Type B pancreatic cell (in vitro differentiated cells): ENCODE data around the gene NUDCD3. TPM values are rescaled to one million over a fixed set of nuclear protein-coding genes. Genes with fewer than 3 reads are reported as not detected.
A peak's percentile ranks its signal among the peaks of the same experiment; 100 is the strongest.

Experiments used
- DNase-seq: peaks from one replicate; pipeline ENCODE4 v3.0.0; 2021; ENCODE audit warnings: mixed read lengths; ENCODE audit not compliant: unreplicated experiment; ENCODE audit errors: extremely low spot score
- H3K27ac Mint-ChIP-seq: 2 replicates; pipeline ENCODE4 v1.8.0; 2021; ENCODE audit warnings: mild to moderate bottlenecking, mixed read lengths
- H3K27me3 Mint-ChIP-seq: 2 replicates; pipeline ENCODE4 v1.8.0; 2021; ENCODE audit warnings: mixed read lengths
- H3K36me3 Mint-ChIP-seq: 2 replicates; pipeline ENCODE4 v1.8.0; 2021; ENCODE audit warnings: mixed read lengths
- H3K4me1 Mint-ChIP-seq: one replicate; pipeline ENCODE4 v1.8.0; 2021; ENCODE audit warnings: mixed read lengths; ENCODE audit not compliant: unreplicated experiment
- H3K4me3 Mint-ChIP-seq: 2 replicates; pipeline ENCODE4 v1.8.0; 2021; ENCODE audit warnings: mild to moderate bottlenecking, mixed read lengths
- H3K9me3 Mint-ChIP-seq: 2 replicates; pipeline ENCODE4 v1.8.0; 2021; ENCODE audit warnings: mixed read lengths
- CTCF ChIP-seq: fragments of 200-600 bp; sonication (generic); conservative IDR thresholded peaks from 2 replicates; pipeline ENCODE4 v1.5.0; 2021; ENCODE audit warnings: antibody characterized with exemption, mild to moderate bottlenecking
- total RNA-seq: library from RNA; stranded (reverse); gene quantifications from 2 replicates; pipeline ENCODE4 v1.2.1, GENCODE V29; 2021; ENCODE audit warnings: low replicate concordance

Gene NUDCD3
- total RNA-seq, 1 donor from 2014 or later = 88.5 TPM

- no peak overlapping the region for H3K4me3 Mint-ChIP-seq
- no peak for DNase-seq
- peaks cover 31% of the 10 kb centered on the region for H3K36me3 Mint-ChIP-seq
These were observed 20.9 kb downstream of the NUDCD3 start for GRCh38 chr7:44469461-44470134.

GRCh38 chr7:44467217-44467548 lies 23.3 kb downstream of the NUDCD3 start:
- no peak for DNase-seq
- H3K9me3 Mint-ChIP-seq = no peaks in the 10 kb centered on the region
- no peak overlapping the region for H3K4me3 Mint-ChIP-seq
- TF ChIP-seq CTCF = no peak
- no peak overlapping the region for H3K27ac Mint-ChIP-seq
- H3K36me3 Mint-ChIP-seq = peaks cover 28% of the 10 kb centered on the region
- no peaks in the 10 kb centered on the region for H3K27me3 Mint-ChIP-seq
- peaks cover 23% of the 10 kb centered on the region for H3K4me1 Mint-ChIP-seq

More at GRCh38 chr7:44469461-44470134, 20.9 kb downstream of the NUDCD3 start:
- no peaks in the 10 kb centered on the region for H3K9me3 Mint-ChIP-seq
- H3K4me1 Mint-ChIP-seq = peaks cover 34% of the 10 kb centered on the region
- peak overlapping the region; percentile 37 for H3K27ac Mint-ChIP-seq
- no peaks in the 10 kb centered on the region for H3K27me3 Mint-ChIP-seq
- TF ChIP-seq CTCF = no peak

DNA sequence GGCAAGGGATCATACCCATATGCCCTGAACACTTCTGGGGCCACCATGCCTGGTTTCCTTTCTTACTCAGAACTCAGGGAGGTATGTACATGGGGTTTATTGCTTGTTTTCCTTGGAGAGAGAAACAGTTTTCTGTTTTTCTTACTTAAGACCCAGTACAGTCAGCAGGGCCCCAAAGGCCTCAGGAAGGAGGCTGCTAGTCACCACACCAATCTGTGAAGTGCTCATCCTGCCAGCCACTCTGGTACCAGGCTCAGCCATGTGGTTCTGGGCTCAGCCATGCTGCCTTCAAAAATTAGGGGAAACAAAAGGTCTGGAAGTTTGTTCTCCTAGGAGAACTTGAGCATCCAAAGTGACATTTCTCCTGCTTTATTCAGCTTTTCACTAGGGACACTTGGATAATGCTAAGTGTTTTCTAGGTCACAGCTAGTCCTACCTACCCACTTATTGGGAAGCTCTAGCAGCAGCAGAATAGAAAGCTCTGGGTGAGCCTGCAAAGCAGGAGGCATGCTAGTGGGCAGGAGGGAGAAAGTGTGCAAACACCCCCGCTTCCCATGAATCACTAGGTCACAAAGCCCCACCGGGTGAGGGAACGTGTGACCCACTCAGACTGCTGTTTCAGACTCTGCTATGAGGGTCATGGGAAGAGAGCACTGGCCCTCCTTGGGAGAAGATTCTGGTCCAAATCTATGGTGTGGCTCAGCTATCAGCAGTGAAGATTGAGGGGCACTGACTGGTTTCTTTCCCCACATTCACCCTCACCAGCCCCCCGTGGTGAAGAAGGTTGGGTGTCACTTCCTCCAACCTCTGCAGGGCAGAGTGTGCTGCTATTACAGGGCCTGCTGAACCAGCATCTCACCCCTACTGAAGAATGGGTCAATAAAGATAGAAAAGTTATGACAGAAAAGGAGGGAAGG lies 23.9 kb downstream of the NUDCD3 start:
- H3K27me3 Mint-ChIP-seq = no peaks in the 10 kb centered on the region
- no peak for TF ChIP-seq CTCF
- no peak overlapping the region for H3K4me3 Mint-ChIP-seq
- no peaks in the 10 kb centered on the region for H3K9me3 Mint-ChIP-seq
- H3K27ac Mint-ChIP-seq = no peak overlapping the region
- peaks cover 24% of the 10 kb centered on the region for H3K36me3 Mint-ChIP-seq
- H3K4me1 Mint-ChIP-seq = peaks cover 23% of the 10 kb centered on the region
- DNase-seq = no peak

DNA sequence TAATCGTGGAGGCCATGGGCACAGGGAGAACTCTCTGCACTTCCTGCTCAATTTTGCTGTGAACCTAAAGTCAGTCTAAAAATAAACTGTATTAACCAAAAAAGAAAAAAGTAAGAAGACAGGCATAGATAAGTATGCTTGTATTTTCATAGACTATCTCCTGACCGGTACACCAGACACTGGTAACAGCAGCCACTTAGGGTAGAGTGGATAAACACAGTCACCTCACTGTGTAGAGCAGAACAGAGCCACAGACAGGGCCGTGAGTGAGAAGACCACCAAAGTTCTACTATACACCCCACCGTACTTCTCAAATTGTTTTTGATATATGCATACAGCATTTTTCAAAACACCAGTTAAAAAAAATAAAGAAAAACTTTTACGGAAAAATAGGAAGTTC lies 25.0 kb downstream of the NUDCD3 start:
- peaks cover 23% of the 10 kb centered on the region for H3K4me1 Mint-ChIP-seq
- H3K27ac Mint-ChIP-seq = no peak overlapping the region
- TF ChIP-seq CTCF = no peak
- H3K4me3 Mint-ChIP-seq = no peak overlapping the region
- DNase-seq = no peak
- H3K36me3 Mint-ChIP-seq = peaks cover 21% of the 10 kb centered on the region
- no peaks in the 10 kb centered on the region for H3K9me3 Mint-ChIP-seq
- no peaks in the 10 kb centered on the region for H3K27me3 Mint-ChIP-seq

DNA sequence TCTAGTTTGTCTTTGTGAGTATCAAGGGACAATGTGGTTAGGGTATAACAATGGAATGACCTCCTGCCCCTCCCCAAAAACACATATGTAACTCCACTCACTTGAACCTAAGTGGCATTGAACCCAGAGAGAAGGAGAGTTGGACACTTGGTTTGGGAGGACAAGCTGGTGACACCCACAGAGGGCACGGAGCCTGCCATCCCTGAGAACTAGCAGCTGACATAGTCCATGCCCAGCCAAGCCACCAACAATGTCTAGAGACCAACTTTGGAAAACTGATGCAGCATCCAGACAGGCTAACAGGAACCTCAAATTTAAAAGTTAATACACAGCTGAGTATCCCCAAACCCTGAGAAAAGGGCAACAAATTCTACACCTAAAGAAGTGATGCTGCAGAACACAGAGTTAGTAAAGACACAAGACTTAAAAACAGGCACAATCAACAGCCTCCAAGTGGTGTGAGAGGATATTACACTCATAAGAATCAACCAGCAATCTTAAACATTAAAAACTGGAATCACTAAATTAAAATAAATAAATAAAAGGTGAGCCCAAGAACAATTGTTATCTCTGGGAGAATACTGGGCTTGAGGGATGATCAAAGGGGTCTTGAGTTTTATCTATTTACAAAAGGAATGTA lies 27.2 kb downstream of the NUDCD3 start:
- H3K27me3 Mint-ChIP-seq = no peaks in the 10 kb centered on the region
- TF ChIP-seq CTCF = peak; percentile 63
- no peaks in the 10 kb centered on the region for H3K9me3 Mint-ChIP-seq
- H3K4me1 Mint-ChIP-seq = peaks cover 8% of the 10 kb centered on the region
- H3K4me3 Mint-ChIP-seq = no peak overlapping the region
- peaks cover 18% of the 10 kb centered on the region for H3K36me3 Mint-ChIP-seq
- DNase-seq = no peak
- H3K27ac Mint-ChIP-seq = no peak overlapping the region
